ENCODE measurements around the gene MORF4L2.

MORF4L2 gene, protein sequence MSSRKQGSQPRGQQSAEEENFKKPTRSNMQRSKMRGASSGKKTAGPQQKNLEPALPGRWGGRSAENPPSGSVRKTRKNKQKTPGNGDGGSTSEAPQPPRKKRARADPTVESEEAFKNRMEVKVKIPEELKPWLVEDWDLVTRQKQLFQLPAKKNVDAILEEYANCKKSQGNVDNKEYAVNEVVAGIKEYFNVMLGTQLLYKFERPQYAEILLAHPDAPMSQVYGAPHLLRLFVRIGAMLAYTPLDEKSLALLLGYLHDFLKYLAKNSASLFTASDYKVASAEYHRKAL

DNA sequence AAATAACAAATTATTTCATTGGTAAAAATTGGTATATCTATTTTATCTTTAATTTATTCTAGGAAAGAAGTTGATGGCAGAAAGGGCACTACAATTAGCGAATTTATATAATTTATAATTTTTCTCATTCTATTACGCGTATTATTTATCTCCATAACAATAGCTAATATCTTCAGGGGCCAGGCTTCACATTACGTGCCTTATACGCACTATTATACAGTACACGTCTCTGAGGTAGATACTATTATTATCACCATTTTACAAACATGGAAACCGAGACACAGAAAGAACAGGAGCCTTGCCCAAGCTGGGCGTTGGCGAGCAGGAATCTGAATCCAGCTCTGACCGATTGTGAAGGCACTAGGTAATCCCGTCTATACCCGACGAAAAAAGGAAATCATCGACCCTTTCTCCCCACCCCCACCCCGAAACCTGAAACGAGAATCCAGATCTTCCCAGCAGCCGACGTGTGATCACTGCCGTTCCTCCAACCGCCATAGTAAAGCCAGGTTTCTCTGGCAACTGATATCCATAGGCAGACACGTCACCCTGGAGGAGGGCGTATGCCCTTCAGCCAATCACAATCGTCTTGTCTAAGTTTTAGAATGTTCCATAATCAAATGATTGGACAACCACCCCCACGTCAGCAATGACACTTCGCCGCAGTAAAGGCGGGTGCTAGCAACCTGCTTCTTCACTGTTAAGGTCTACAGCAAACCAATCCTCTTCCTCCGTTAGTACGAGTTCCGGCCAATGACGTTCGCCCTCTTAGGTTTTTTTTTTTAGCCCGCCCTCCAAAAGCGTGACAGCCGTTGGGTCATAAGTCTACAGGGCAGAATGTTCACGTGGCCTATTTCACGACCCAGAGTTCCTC lies at the start of gene MORF4L2:
Gene MORF4L2, minus strand, starts transcription at position 501 of the 874 bp plus-strand sequence. CDS start 9,672 bp downstream, outside the sequence.
- no peak for TF ChIP-seq GATA1 (IDR thresholded peaks at IDR 0.05; ENCODE audit: low read depth, low read length)
- TF ChIP-seq POLR2A (IDR thresholded peaks at IDR 0.05; ENCODE audit: low read length), result peak; percentile 97
- DNase-seq, result peak; percentile 95 to 98

DNA sequence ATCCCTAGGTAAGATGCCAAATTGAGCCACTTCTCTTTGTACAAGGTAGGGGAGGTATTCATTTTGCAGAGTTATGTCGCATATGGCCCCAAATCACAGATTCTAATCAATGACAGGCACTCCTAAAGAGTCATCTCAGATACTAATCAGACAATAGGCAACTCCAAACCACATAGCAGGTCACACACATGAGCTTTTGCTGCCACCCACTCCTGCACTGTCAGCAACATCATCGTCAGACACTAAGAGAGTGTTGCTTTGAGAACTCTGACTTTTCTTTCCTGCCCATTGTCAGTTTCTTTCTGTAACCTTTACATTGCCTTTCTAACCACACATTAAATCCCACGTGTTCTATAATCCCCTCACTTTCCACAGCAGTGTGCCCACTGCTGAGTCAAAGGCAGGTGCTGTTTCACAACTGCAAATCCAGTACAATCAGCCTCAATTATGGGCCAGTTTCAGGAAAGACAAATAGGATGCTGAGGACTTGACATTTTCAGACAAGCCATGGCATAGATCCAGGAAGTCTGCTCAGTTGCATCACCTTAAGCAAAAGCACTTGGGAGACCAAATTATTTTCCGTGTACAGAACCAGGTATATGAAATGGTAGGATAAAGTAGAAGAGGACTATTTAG lies 47.7 kb upstream of the MORF4L2 start:
- DNase-seq, result no peak
- TF ChIP-seq POLR2A (IDR thresholded peaks at IDR 0.05; ENCODE audit: low read length), result no peak
- no peak for TF ChIP-seq GATA1 (IDR thresholded peaks at IDR 0.05; ENCODE audit: low read depth, low read length)

DNA sequence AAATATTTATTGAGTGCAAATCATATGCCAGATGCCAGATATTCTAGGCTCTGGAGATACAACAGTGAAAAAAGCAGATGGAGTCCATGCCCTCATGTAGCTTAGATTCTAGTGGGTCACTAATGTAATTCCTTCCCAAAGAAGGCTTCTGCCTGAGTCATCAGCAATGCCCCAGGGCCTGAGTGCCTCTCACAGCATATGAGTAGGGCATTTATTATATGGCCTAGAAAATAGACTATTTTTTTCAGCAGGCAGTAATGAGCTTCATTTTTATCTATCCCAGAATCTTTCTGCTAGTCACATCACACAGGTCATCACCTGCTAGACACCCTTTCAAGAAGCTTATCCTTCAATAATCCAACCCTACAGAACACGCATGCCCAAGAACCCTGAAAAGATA lies 46.5 kb upstream of the MORF4L2 start:
- DNase-seq, result no peak
- no peak for TF ChIP-seq GATA1 (IDR thresholded peaks at IDR 0.05; ENCODE audit: low read depth, low read length)

DNA sequence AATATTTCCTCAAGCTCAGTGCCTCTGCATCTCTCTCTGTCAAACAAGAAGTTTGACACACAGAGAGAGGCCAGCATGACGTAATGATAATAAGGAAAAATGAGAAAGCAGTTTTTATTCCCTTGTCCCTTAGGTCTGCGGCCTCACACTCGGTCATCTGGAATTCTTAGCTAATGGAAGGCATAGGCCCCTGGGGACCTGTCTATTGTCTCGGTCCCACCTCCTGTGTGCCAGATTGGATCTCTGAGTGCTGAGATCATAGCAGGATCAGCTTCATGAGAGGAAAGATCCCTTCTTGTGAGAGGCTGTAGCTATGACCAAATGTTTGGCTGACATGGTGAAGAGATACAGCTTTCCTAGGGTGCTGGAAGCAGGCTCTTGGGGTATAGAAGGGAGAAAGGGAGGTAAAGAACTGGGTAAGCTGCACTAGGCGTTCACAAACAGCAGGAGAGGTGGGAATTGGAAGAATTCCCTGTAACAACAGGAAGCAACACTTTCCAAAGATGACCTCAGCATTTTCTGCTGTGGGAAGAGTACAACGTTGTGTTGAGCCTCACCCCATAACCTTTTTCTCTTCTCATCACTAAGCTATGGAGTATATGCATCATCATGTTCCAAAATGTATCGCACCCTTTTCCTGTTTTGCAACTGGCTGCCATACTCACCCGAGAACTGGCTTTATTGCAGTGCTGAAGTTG lies 44.4 kb upstream of the MORF4L2 start:
- DNase-seq, result no peak
- TF ChIP-seq GATA1 (IDR thresholded peaks at IDR 0.05; ENCODE audit: low read depth, low read length) (no peak), POLR2A (IDR thresholded peaks at IDR 0.05; ENCODE audit: low read length) (no peak)

DNA sequence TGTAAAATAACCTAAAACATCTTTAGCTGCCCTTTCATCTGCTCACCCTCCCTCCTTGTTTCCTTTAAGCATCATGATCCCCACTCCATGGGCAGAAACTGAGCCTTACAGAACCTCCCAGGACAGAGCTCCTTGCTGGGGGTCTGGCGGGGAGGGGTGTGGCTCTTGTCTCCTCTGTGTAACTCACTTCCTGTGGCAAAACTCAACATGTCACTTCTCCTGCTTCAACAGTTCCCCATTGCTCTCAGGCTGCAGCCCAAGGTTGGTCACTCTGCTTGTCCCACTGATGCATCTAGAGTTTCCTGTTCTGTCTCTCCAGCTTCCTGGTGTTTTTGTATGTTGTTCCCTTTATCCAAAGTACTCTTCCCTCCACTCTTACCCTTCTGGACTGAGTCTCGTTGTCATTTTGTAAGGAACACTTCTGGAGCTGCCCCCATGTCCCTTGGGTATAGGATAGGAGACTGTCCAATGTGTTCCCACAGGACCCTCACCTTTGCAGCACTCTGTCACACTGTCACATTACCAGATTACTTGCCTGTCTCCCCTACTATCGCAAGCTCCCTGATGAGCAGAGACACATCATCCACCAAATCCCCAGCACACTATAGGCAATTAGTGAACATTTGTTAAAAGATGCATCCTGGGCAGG lies 43.8 kb upstream of the MORF4L2 start:
- no peak for TF ChIP-seq POLR2A (IDR thresholded peaks at IDR 0.05; ENCODE audit: low read length)
- TF ChIP-seq GATA1 (IDR thresholded peaks at IDR 0.05; ENCODE audit: low read depth, low read length), result no peak
- no peak for DNase-seq

DNA sequence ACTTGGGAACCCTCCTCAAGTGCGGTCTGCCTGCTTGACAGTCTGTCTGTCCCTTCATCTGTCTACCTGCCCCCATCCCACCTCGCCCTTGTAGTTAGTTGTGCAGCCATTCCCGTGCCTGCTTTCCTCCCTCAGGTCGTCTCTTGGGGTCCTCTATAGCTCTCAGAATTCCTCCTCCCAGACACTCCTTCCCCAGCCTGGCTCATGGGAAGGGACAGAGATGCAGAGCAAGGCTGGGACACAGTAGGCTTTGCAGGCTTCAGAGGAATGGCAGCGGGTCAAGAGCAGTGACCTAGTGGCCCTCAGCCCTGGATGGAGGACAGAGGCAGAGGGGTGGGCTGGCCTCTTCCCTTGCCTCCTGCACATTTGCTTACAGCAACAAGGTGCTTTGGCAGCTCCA lies 42.5 kb upstream of the MORF4L2 start:
- TF ChIP-seq POLR2A (IDR thresholded peaks at IDR 0.05; ENCODE audit: low read length) (no peak), GATA1 (IDR thresholded peaks at IDR 0.05; ENCODE audit: low read depth, low read length) (no peak)
- no peak for DNase-seq

DNA sequence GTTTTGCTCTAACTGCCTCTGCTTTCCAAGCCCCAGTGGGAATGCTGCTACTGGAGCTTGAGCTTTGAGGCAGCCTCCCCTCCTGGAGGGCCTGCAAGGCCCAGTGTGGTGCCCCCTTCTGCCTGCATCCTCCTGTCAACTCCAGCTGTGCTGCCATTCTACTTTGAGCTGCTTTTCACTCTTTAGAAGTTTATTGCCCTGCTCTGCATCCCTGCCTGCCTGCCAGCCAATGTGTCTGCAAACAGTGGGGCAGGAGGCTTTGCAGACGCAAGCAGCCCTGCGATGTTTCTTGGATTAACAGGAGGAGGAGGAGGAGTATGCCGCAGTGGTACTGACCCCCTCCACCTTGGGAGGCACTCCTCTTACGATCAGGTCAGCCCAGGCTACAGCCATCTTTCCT lies 40.6 kb upstream of the MORF4L2 start:
- no peak for DNase-seq
- TF ChIP-seq POLR2A (IDR thresholded peaks at IDR 0.05; ENCODE audit: low read length), result no peak
- no peak for TF ChIP-seq GATA1 (IDR thresholded peaks at IDR 0.05; ENCODE audit: low read depth, low read length)

DNA sequence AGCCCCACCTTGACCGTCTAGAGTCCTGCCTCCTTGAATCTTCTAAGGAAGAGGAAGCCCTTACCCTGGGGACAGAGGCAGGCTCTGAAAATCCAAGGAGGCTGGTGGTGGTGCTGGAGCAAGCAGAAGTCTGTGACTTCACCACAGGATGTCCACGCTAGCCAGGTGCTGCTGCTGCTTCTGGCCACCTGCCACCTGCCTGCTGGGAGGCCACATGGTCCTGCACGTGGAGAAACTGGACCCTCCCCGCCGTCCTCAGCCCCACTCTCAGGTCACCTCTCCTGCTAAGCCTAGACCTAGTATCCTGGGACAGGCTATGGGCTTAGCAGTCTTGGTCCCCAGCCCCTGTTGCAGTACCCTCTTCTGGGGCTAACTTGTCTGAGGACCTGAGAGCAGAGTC lies 40.0 kb upstream of the MORF4L2 start:
- TF ChIP-seq POLR2A (IDR thresholded peaks at IDR 0.05; ENCODE audit: low read length), result no peak
- no peak for TF ChIP-seq GATA1 (IDR thresholded peaks at IDR 0.05; ENCODE audit: low read depth, low read length)

DNA sequence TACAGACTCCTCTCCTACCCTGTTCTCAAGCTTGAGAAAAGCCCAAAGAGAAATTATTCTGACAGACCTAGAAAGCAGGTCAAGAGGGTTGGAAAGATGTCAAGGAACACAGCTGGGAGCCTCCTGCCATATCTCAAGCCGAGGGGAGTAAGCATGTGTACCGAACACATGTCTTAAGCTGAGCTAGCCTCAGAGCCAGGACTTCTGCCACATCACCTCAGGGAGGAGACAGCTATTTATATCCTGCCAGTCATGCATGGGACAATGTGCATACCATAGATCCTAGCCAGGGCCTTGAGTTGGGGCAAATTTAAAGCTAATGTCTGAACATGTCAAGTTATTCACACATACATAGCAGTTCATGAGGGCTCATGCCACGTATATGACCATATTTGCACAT lies 36.0 kb upstream of the MORF4L2 start:
- no peak for DNase-seq
- TF ChIP-seq GATA1 (IDR thresholded peaks at IDR 0.05; ENCODE audit: low read depth, low read length), result no peak
- no peak for TF ChIP-seq POLR2A (IDR thresholded peaks at IDR 0.05; ENCODE audit: low read length)

More for the DNA sequence above, 40.0 kb upstream of the MORF4L2 start:
- DNase-seq, result no peak

DNA sequence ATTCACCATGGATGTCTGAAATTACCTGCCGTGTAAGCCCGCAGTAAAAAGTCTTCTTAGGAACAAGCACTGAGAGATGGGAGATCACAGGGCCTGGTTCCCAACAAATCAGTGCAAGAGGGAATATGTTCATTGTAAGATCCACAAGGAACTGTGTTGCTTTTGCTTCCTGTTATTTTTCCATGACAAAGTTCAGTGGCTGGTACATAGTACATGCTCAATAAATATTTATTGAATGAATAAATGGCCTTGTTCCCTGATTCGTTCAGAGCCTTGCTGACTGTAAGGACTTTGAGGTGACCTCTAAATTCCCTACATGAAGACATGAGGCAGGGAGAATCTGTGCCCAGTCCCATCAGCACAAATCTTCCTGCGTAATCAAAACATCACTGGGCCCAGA lies 31.6 kb upstream of the MORF4L2 start:
- no peak for TF ChIP-seq POLR2A (IDR thresholded peaks at IDR 0.05; ENCODE audit: low read length)
- TF ChIP-seq GATA1 (IDR thresholded peaks at IDR 0.05; ENCODE audit: low read depth, low read length), result no peak
- no peak for DNase-seq

DNA sequence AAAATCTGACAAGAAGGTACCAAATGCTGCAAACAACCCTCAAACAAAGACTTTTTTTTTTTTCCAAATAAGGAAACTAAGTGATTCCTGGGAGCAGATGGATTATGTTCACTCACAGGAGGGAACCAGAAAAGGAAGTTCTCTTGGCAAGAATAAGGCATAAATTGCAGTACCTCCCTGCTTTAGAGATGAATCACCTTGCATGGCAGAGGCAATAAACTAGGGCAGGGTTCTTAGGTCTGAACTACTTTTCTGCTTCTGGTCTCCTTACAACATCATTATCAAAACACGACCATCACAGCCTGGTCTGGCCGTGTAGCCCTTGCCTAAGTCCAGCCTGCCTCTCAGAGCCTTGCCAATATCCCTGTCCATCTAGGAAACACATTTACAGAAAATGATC lies 30.5 kb upstream of the MORF4L2 start:
- TF ChIP-seq POLR2A (IDR thresholded peaks at IDR 0.05; ENCODE audit: low read length) (no peak), GATA1 (IDR thresholded peaks at IDR 0.05; ENCODE audit: low read depth, low read length) (no peak)
- no peak for DNase-seq

DNA sequence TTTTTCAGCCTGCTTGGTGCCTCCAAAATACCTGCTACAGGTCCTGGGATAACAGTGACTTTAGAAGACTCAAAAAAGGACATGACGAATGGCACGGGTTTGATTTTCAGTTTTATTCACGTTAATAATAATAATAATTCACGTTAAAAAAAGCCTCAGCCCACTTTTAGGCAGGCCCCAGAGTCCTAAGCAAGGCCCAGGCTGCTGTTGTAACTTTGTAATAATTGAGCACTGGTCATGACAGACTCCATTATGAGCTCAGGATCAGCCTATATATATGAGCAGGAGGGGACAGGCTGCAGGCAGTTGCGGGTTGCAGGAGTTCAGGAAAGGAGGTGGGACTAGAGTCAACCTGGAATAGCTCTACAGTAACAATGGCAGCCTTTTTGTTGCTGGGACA lies 24.1 kb upstream of the MORF4L2 start, which contains the start of gene TMEM31:
Gene TMEM31, plus strand, starts transcription at position 301 of the 400 bp plus-strand sequence. CDS start 1,350 bp downstream, outside the sequence.
- no peak for DNase-seq
- no peak for TF ChIP-seq POLR2A (IDR thresholded peaks at IDR 0.05; ENCODE audit: low read length)
- TF ChIP-seq GATA1 (IDR thresholded peaks at IDR 0.05; ENCODE audit: low read depth, low read length), result no peak

DNA sequence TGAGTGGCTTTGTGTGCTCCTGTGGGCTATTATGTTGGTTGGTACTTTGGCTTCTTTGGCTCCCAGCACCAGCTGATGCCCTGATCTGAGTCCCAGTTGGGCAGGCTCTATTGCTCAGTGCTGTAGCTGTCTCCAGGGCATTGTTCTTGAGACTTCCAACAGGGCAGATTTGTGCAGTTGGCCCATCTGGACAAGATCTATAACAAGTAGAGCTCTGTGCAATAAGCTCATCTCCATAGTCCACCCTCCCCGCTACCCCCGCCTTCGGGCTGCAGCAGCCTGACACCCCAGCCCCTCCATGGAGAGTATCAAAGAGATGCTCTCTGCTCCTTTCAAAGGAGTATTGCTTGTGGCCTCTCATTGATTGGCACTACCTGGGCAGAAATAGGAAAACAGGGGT lies 18.4 kb upstream of the MORF4L2 start:
- DNase-seq, result no peak
- no peak for TF ChIP-seq GATA1 (IDR thresholded peaks at IDR 0.05; ENCODE audit: low read depth, low read length)
- no peak for TF ChIP-seq POLR2A (IDR thresholded peaks at IDR 0.05; ENCODE audit: low read length)

Data from erythroblast (primary cell).